ENCODE measurements around the gene ZDHHC12.

ZDHHC12 gene

DNA sequence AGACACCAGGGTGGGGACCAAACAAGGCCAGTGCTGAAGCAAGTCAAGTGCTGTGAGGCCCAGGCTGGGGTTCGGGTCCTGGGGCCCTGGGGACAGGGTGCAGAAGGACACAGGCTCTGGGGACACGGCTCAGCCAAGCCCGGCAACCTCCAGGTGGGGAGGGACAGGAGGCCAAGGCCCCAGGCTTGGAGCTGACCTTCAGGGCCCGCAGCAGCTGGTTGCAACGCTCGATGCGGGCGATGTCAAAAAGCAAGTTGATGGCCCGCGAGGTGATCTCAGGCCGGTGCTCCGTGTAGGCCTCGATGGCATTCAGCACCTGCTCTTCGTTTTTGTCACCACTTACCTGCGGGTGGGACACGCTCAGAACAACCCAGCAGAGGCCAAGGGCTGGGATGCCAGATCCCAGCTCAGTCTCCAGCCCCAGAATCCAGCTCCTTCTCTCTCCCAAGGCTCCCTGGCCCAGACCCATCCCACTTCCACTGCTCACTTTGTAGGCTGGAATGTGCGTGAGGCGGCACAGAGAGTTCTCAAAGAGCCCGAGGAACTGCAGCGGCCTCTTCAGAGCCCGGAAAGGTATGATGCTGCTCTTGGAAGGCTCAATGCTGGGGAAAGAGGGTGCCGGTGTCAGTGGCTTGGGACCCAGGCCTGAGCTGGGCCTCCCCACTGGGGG lies 27.1 kb upstream of the ZDHHC12 start:
- H3K4me2 ChIP-seq (ENCODE audit: low read length), result no peak overlapping the region
- H3K79me2 ChIP-seq, result no peaks in the 10 kb centered on the region
- H3K4me3 ChIP-seq (ENCODE audit: low read depth, low read length), result no peak overlapping the region
- no peaks in the 10 kb centered on the region for H3K9me3 ChIP-seq (ENCODE audit: control insufficient read depth, low read length)
- no peak for TF ChIP-seq CTCF (IDR thresholded peaks at IDR 0.05)
- H3K27me3 ChIP-seq (ENCODE audit: control insufficient read depth, insufficient read depth, low read length), result no peaks in the 10 kb centered on the region
- H3K4me1 ChIP-seq, result no peaks in the 10 kb centered on the region
- no peaks in the 10 kb centered on the region for H3K36me3 ChIP-seq (ENCODE audit: control insufficient read depth, insufficient read depth, low read length)
- H3K9ac ChIP-seq, result no peak overlapping the region
- H3K27ac ChIP-seq, result no peak overlapping the region
- no peak overlapping the region for H2AFZ ChIP-seq

DNA sequence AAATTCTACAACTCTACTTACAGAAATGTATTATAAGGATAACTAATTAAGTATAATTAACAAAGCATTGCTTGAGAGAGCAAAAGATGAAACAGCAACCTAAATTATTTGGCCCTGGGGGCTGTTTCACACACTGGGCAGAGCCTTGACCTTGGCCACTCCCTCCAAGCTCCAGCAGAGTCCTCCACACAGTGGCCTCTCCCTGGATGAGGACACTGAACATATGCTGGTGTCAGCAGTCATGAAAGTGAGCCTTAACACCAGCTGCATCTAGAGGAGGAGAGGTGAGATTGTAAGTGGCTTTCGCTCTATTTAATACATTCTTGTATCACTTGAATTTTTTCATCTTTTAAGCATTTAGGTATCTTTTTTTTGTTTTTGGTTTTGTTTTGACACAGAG lies 23.3 kb upstream of the ZDHHC12 start:
- H2AFZ ChIP-seq, result no peak overlapping the region
- no peak overlapping the region for H3K27ac ChIP-seq
- H3K79me2 ChIP-seq, result no peaks in the 10 kb centered on the region
- no peaks in the 10 kb centered on the region for H3K9me3 ChIP-seq (ENCODE audit: control insufficient read depth, low read length)
- no peaks in the 10 kb centered on the region for H3K27me3 ChIP-seq (ENCODE audit: control insufficient read depth, insufficient read depth, low read length)
- no peak overlapping the region for H3K9ac ChIP-seq
- TF ChIP-seq CTCF (IDR thresholded peaks at IDR 0.05), result no peak
- H3K36me3 ChIP-seq (ENCODE audit: control insufficient read depth, insufficient read depth, low read length), result no peaks in the 10 kb centered on the region
- H3K4me2 ChIP-seq (ENCODE audit: low read length), result no peak overlapping the region
- H3K4me3 ChIP-seq (ENCODE audit: low read depth, low read length), result peak overlapping the region; percentile 2
- no peaks in the 10 kb centered on the region for H3K4me1 ChIP-seq

DNA sequence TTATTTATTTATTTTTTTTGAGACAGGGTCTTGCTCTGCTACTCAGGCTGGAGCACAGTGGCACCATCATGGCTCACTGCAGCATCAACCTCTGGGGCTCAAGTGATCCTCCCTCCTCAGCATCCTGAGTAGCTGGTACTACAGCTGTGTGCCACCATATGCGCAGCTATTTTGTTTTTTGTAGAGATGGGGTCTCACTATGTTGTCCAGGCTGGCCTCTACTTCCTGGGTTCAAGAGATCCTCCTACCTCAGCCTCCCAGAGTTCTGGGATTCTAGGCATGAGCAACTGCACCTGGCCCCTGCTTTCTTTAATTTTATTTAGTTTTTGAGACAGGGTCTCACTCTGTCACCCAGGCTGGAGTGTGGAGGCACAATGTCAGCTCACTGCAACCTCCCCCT lies 19.5 kb upstream of the ZDHHC12 start:
- no peaks in the 10 kb centered on the region for H3K4me1 ChIP-seq
- H2AFZ ChIP-seq, result no peak overlapping the region
- no peaks in the 10 kb centered on the region for H3K9me3 ChIP-seq (ENCODE audit: control insufficient read depth, low read length)
- no peak for TF ChIP-seq CTCF (IDR thresholded peaks at IDR 0.05)
- H3K79me2 ChIP-seq, result no peaks in the 10 kb centered on the region
- no peak overlapping the region for H3K9ac ChIP-seq
- no peak overlapping the region for H3K4me2 ChIP-seq (ENCODE audit: low read length)
- H3K27ac ChIP-seq, result no peak overlapping the region
- H3K4me3 ChIP-seq (ENCODE audit: low read depth, low read length), result no peak overlapping the region
- H3K27me3 ChIP-seq (ENCODE audit: control insufficient read depth, insufficient read depth, low read length), result no peaks in the 10 kb centered on the region
- H3K36me3 ChIP-seq (ENCODE audit: control insufficient read depth, insufficient read depth, low read length), result no peaks in the 10 kb centered on the region

GRCh38 chr9:128742401-128742800 lies 18.5 kb upstream of the ZDHHC12 start:
- H2AFZ ChIP-seq, result no peak overlapping the region
- no peak overlapping the region for H3K4me2 ChIP-seq (ENCODE audit: low read length)
- no peaks in the 10 kb centered on the region for H3K9me3 ChIP-seq (ENCODE audit: control insufficient read depth, low read length)
- H3K9ac ChIP-seq, result no peak overlapping the region
- no peak overlapping the region for H3K27ac ChIP-seq
- no peak for TF ChIP-seq CTCF (IDR thresholded peaks at IDR 0.05)
- no peaks in the 10 kb centered on the region for H3K27me3 ChIP-seq (ENCODE audit: control insufficient read depth, insufficient read depth, low read length)
- no peaks in the 10 kb centered on the region for H3K4me1 ChIP-seq
- no peak overlapping the region for H3K4me3 ChIP-seq (ENCODE audit: low read depth, low read length)
- H3K36me3 ChIP-seq (ENCODE audit: control insufficient read depth, insufficient read depth, low read length), result no peaks in the 10 kb centered on the region
- no peaks in the 10 kb centered on the region for H3K79me2 ChIP-seq

GRCh38 chr9:128735373-128735772 lies 11.4 kb upstream of the ZDHHC12 start:
- H3K4me3 ChIP-seq (ENCODE audit: low read depth, low read length), result no peak overlapping the region
- H3K79me2 ChIP-seq, result no peaks in the 10 kb centered on the region
- H3K9ac ChIP-seq, result no peak overlapping the region
- H3K27me3 ChIP-seq (ENCODE audit: control insufficient read depth, insufficient read depth, low read length), result no peaks in the 10 kb centered on the region
- no peaks in the 10 kb centered on the region for H3K36me3 ChIP-seq (ENCODE audit: control insufficient read depth, insufficient read depth, low read length)
- no peak for TF ChIP-seq CTCF (IDR thresholded peaks at IDR 0.05)
- no peaks in the 10 kb centered on the region for H3K4me1 ChIP-seq
- H3K27ac ChIP-seq, result no peak overlapping the region
- H2AFZ ChIP-seq, result no peak overlapping the region
- H3K9me3 ChIP-seq (ENCODE audit: control insufficient read depth, low read length), result no peaks in the 10 kb centered on the region
- no peak overlapping the region for H3K4me2 ChIP-seq (ENCODE audit: low read length)
